Lung (tissue), 12 donors: ENCODE data around the gene DHX38. TPM values are rescaled to one million over a fixed set of nuclear protein-coding genes. Genes with fewer than 3 reads are reported as not detected.

Experiments
- ATAC-seq: fragments of 200-7000 bp; cut with Tn5 transposase; one replicate; pipeline ENCODE4 v1.9.1; 2020; ENCODE audit warnings: moderate number of reproducible peaks; ENCODE audit not compliant: insufficient read depth, low FRiP score
- DNase-seq, 3 donors: peaks; one replicate each; pipeline ENCODE4 v3.0.0-alpha.2; 2013 to 2017
- H3K27ac ChIP-seq, 2 donors: one replicate each; pipeline ENCODE4 v1.5.1; 2013; ENCODE audit warnings: mild to moderate bottlenecking in 2 of 2, moderate library complexity in 2 of 2, control low read depth in 1 of 2, inconsistent platforms in 1 of 2, low read depth in 1 of 2, low read length in 1 of 2
- H3K27me3 ChIP-seq, 3 donors: one replicate each; pipeline ENCODE4 v1.5.1; 2013; ENCODE audit warnings: low read length in 2 of 3; ENCODE audit not compliant: control insufficient read depth in 3 of 3, insufficient read depth in 3 of 3
- H3K36me3 ChIP-seq, 4 donors: one replicate each; pipeline ENCODE4 v1.5.1; 2013; ENCODE audit warnings: low read length in 4 of 4, mild to moderate bottlenecking in 1 of 4, moderate library complexity in 1 of 4; ENCODE audit not compliant: control insufficient read depth in 4 of 4, insufficient read depth in 4 of 4
- H3K4me1 ChIP-seq, 5 donors: one replicate each; pipeline ENCODE4 v1.5.1; 2013; ENCODE audit warnings: low read length in 5 of 5, mild to moderate bottlenecking in 2 of 5, moderate library complexity in 1 of 5; ENCODE audit not compliant: control insufficient read depth in 5 of 5, insufficient read depth in 5 of 5
- H3K4me3 ChIP-seq: one replicate; pipeline ENCODE4 v1.5.1; 2013; ENCODE audit warnings: mild to moderate bottlenecking, control low read depth, moderate library complexity
- H3K9ac ChIP-seq, 2 donors: one replicate each; pipeline ENCODE4 v1.5.1; 2013; ENCODE audit warnings: low read length in 2 of 2, control low read depth in 1 of 2; ENCODE audit not compliant: insufficient read depth in 1 of 2
- H3K9me3 ChIP-seq, 4 donors: one replicate each; pipeline ENCODE4 v1.5.1; 2013; ENCODE audit warnings: low read length in 3 of 4, mild to moderate bottlenecking in 1 of 4, moderate library complexity in 1 of 4; ENCODE audit not compliant: control insufficient read depth in 4 of 4, insufficient read depth in 3 of 4
- CTCF ChIP-seq: IDR thresholded peaks from 2 replicates; pipeline ENCODE4 v1.5.1; 2012; ENCODE audit warnings: mild to moderate bottlenecking; ENCODE audit errors: control extremely low read depth, extremely low read depth
- WGBS, 2 donors: extraction: QIAGEN DNeasy Blood & Tissue Kit; methylation state at CpG; one replicate each; pipeline ENCODE4 v1.1.7; 2013; 5-methylcytosine and 5-hydroxymethylcytosine counted together
- polyA plus RNA-seq, 2 donors: library from polyadenylated mRNA; stranded (reverse); fragments of 200-250 nt; gene quantifications; one replicate each; pipeline ENCODE4 v1.2.1, GENCODE V29; 2013
- total RNA-seq, 2 donors: library from RNA; depleted of rRNA in 1 of 2; stranded (reverse); fragments of >200 nt in 1 of 2; gene quantifications; one replicate each; pipeline ENCODE4 v1.2.1, GENCODE V29; 2014 to 2021
- donor health status: control.
- donor health status: control.
- donor health status: Bipolar disorder and iron deficiency.
- donor health status: healthy.
- donor health status: DM: yes; HTN: yes; CAD: no.

Gene DHX38
- total and polyA plus RNA-seq, 4 donors = 39.6 to 62.3 (median 45.5) TPM

GRCh38 chr16:72159801-72160200 is 66.2 kb downstream of the DHX38 start:
- ATAC-seq (no peak), DNase-seq (peak in 1 of 3 donors; percentile 14)
- no peak for TF ChIP-seq CTCF
- 43 to 80% methylated on average over 2 of the region's 2 CpGs for WGBS, 2 donors
- peaks cover 0 to 14% (median 0%) of the 10 kb centered on the region in 5 donors for H3K4me1 ChIP-seq
- H3K9me3 ChIP-seq = peaks cover 0 to 1% (median 0%) of the 10 kb centered on the region in 4 donors
- no peaks in the 10 kb centered on the region for H3K36me3 ChIP-seq
- H3K4me3 ChIP-seq = no peak overlapping the region
- H3K27me3 ChIP-seq = no peaks in the 10 kb centered on the region
- H3K9ac ChIP-seq = no peak overlapping the region
- no peak overlapping the region for H3K27ac ChIP-seq

- Histone ChIP-seq H3K9ac (no peak overlapping the region), H3K4me3 (no peak overlapping the region), H3K27me3 (no peaks in the 10 kb centered on the region), H3K9me3 (peaks cover 0 to 1% (median 0%) of the 10 kb centered on the region in 4 donors), H3K36me3 (no peaks in the 10 kb centered on the region), H3K27ac (no peak overlapping the region), H3K4me1 (peaks cover 0 to 14% (median 0%) of the 10 kb centered on the region in 5 donors)
- TF ChIP-seq CTCF = no peak
- 72 to 81% methylated on average over 6 of the region's 6 CpGs for WGBS, 2 donors
- DNase-seq (no peak), ATAC-seq (no peak)
Observed at GRCh38 chr16:72162105-72162692, 68.6 kb downstream of the DHX38 start.

Other genes with a start within 250 kb of the DHX38 start
- gene ATXN1L, start 247.9 kb upstream of the DHX38 start, total RNA-seq = 10 to 100 TPM; 25.1 to 25.7 TPM
- 10 to 100 TPM in 1 of 2 donors, 1 to 10 TPM in 1; 7.3 to 12.0 TPM for gene ATXN1L, start 247.9 kb upstream of the DHX38 start, polyA plus RNA-seq
- 1 to 10 TPM; 9.4 to 9.8 TPM for gene ZNF821, start 209.7 kb upstream of the DHX38 start, total RNA-seq
- 1 to 10 TPM; 3.7 to 4.0 TPM for gene ZNF821, start 209.7 kb upstream of the DHX38 start, polyA plus RNA-seq
- 100 to 1,000 TPM; 150 to 236 TPM for gene IST1, start 198.3 kb upstream of the DHX38 start, total RNA-seq
- gene IST1, start 198.3 kb upstream of the DHX38 start, polyA plus RNA-seq = 100 to 1,000 TPM in 1 of 2 donors, 10 to 100 TPM in 1; 77.4 to 143 TPM
- under 1 TPM; 0.28 to 0.46 TPM for gene PKD1L3, start 93.4 kb upstream of the DHX38 start, total RNA-seq
- gene PKD1L3, start 93.4 kb upstream of the DHX38 start, polyA plus RNA-seq = under 1 TPM; 0.04 to 0.05 TPM
- gene DHODH, start 85.1 kb upstream of the DHX38 start, total RNA-seq = 10 to 100 TPM in 1 of 2 donors, 1 to 10 TPM in 1; 8.5 to 14.0 TPM
- gene DHODH, start 85.1 kb upstream of the DHX38 start, polyA plus RNA-seq = 10 to 100 TPM in 1 of 2 donors, 1 to 10 TPM in 1; 8.4 to 11.8 TPM
- gene HP, start 39.3 kb upstream of the DHX38 start, total RNA-seq = 100 to 1,000 TPM in 1 of 2 donors, 1 to 10 TPM in 1; 8.0 to 450 TPM
- 1,000 to 10,000 TPM in 1 of 2 donors, 100 to 1,000 TPM in 1; 673 to 1,570 TPM for gene HP, start 39.3 kb upstream of the DHX38 start, polyA plus RNA-seq
- under 1 TPM in 1 of 2 donors, not detected in 1; 0.49 TPM for gene HPR, start 30.6 kb upstream of the DHX38 start, total RNA-seq
- gene HPR, start 30.6 kb upstream of the DHX38 start, polyA plus RNA-seq = 1 to 10 TPM; 1.9 to 2.4 TPM
- gene TXNL4B, start 227 bp upstream of the DHX38 start, total RNA-seq = 10 to 100 TPM; 14.2 to 17.7 TPM
- 10 to 100 TPM in 1 of 2 donors, 1 to 10 TPM in 1; 5.4 to 11.2 TPM for gene TXNL4B, start 227 bp upstream of the DHX38 start, polyA plus RNA-seq
- gene PMFBP1, start 78.3 kb downstream of the DHX38 start, total RNA-seq = 1 to 10 TPM in 1 of 2 donors, under 1 TPM in 1; 0.92 to 1.3 TPM
- 1 to 10 TPM in 1 of 2 donors, under 1 TPM in 1; 0.62 to 1.1 TPM for gene PMFBP1, start 78.3 kb downstream of the DHX38 start, polyA plus RNA-seq